Stimulated activated CD4-positive, alpha-beta T cell treated with anti-CD3 and anti-CD28 coated beads, Interleukin-4, amount 100 ng/mL, for 48 hours (primary cell): ENCODE data around the gene CHST11.

Experiments used
- DNase-seq, 2 donors: peaks; one replicate each; pipeline ENCODE4 v3.0.0-alpha.2; 2020; ENCODE audit warnings: low read depth in 2 of 2

CHST11 gene

DNA sequence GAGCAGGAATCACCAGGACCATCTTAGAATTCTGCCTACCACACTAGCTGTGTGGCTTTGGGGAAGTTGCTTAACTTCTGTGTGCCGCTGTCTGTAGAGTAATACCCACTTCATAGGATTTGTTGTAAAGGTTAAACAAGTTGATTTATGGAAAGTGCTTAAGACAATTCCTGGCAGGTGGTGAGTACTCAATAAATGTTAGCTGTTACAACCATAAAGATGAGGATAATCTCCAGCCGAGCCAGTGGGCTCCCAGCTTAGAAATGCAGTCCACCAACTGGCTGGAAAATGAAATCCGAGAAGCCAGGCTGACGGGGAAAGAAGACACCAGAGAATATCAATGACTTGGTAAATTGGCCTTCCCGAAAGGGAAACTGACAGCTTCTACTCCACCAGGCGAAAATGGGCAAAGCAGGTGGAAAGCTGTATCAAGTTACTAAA lies 173.5 kb downstream of the CHST11 start:
- DNase-seq = no peak

DNA sequence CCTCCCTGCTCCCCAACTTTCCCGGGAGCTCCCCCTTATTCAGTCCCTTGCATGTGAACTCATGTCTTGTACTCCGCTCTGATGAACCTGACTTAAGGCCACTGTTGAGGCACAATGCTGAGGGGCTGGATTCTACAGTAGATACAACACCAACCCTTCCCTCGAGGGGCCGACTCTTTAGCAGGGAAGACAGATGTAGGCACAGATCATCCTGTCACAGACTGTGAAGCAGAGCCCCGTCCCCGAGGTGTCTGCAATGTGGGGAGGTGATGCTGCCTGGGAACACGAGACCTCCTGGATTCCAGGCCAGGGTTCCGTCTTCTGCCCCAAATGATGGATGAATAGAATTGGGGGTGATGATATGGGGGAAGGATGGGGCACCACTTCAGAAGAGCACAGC lies 175.1 kb downstream of the CHST11 start:
- DNase-seq = no peak

DNA sequence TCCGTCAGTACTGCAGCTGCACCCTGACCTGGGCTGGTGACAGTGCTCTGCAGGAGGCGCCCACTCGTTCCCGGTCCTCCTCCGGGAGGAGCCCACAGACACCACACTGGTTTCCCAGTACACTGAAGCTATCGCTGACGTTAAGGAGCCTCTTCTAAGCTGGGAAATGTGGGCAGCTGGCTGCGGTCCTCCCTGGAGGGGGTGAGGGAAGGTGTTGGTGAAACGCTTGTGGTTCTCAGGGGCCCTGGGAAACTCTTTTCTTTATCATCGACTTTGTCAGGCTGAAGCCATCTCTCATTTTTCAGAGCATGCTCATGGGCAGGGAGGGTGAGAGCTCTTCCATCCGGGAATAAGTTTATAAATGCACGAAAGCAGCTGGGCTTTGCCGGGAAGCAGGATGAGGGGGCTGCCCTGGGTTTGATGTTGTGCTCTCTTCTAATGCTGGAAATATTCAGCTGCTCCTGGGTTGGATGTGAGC lies 176.0 kb downstream of the CHST11 start:
- no peak for DNase-seq

DNA sequence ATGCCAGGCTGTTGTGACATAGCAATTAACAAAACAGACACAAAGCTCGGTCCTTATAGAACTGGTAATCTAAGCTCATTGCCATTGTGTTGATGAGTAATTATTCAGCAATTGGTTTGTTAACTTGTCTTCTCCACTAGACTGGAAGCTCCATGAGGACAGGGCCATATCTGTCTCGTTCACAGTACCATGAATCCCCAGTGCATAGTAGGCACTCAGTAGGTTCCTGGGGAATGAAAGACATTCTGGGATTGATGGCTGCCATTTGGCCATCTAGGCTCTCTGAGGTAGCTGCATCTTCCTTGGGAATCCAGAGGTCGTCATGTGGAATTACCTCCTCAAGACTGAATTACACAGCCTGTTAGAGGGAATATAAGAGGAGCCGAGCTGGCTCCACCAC lies 177.3 kb downstream of the CHST11 start:
- DNase-seq = no peak

DNA sequence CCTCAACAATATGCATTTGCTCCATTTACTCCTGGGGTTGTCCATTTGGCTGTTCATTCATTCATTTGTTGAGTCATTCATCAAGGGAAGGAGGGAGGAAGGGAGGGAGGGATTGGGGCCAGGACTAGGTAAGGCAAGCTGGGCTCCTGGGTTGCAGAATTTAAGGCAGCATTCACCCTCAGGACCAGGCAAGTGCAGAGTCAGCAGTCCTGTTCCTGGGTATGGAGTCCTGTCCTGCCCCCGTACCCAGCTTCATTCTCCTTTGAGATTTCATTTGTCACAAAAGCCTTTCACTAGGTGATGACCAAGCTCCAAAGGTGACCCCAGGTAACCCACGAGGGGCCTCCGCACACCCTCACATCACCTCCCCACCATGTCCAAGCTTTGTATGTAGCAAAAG lies 178.1 kb downstream of the CHST11 start:
- no peak for DNase-seq

DNA sequence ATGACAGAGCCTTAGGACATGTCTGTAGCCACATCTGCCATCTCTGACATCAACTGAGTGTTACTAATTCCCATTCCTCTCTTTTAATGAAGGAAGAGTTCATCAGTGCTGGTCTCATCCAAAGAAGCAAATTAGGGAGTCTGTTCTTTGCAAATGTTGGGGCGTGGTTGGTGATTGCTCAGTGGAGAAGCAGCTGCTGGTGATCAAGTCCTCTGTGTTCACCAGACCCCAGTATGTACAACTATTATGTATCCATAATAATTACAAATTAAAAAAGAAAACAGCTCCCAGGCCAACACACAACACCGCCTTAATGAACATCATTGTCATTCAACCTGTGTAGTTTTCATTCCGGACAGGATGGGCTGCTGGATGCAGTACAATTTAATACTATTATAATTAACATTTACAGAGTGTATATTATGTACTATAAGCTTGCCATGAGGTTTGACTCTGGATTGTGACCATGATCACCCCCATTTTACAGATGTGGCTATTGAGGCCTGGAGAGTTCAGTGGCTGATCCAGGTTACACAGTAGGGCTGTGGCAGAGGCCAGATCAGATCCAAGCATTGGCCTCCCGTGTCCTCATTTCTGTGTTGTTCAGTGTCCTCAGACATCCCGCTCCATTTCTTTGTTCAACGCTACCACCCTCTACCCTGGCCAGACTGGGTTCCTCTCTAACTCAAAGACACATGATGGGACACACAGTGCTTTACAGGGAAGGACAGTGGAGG lies 179.0 kb downstream of the CHST11 start:
- DNase-seq = no peak

DNA sequence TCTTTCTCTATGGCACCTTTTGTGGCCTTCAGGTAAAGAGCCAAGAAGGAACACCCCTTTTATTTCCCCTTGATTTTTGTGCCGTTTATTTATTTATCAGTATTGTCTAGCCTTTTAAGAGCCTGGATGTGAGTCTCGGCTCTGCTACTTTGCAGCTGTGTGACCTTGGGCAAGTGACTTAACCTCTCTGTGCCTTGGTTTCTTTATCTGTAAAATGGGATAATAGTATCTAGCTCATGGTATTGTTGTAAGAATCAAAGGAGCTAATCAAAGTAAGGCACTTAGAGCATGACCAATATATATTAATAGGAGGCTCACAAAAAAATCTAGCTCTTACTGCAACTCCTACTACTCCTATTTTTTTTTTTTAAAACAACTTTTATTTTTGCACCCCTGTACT lies 179.7 kb downstream of the CHST11 start:
- no peak for DNase-seq

DNA sequence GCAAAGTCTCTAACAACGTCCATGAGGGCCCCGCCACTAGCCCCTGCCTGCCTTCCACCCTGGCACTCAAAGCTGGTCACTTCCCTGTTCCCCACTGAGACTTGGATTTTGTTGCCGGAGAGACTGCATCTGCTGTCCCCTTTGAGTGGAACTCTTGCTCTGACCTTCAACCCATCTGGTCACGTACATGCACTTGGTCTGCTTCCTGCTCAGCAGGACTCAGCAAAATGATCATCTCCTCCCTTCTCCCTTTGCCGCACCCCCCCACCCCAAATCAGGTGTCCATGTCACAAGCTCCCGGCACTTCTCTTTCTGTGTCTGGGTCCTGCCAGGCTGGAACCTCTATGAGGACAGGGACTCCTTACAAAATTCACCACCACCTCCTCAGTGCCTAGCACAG lies 180.9 kb downstream of the CHST11 start:
- DNase-seq = no peak

DNA sequence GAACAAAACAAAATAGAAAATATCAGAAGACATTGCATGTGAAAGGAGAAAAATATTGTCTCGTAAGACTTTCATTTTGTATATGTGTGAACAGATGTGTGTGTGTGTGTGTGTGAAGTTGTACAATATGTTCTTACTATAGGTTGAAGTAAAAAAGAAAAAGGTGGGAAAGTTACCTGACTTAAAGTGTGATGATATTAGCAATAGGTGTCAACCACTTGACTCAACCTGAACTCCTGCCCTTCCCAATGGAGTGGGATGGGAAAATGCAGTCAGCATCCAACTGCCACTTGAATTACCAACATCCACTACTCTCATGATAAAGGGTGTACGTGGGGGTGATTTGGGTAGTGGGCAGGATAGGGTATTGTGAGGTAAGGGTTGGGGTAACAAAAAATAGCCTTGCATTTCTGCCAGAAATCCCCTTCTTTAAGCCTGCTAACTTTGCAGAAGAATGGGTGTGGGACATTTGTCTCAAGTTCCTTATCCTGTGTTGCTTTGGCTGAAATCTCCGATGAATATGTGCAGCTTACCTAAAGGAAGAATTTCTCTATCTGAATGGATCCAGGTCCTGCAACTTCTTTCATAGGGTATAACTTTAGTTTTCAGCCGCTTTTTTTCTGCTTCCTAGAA lies 181.6 kb downstream of the CHST11 start:
- DNase-seq = no peak

DNA sequence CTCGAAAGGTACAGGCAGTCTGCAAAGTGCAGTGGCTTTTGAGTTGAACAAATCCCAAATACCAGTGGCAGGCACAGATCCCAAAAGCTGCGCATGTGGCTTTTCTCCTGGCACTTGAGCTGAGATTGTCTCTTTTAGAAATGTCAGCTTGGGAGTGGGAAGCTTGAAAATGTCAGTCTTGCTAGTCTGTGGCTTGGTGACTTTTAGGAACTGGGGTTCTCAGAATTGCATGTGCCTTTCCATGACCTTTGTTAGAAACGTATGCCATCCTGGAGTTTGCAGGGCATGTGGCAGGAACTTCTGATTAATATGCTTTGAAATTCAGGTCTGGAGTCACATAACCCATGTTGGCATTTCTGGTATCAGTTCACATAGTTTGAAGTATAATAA lies 182.1 kb downstream of the CHST11 start:
- DNase-seq = no peak

DNA sequence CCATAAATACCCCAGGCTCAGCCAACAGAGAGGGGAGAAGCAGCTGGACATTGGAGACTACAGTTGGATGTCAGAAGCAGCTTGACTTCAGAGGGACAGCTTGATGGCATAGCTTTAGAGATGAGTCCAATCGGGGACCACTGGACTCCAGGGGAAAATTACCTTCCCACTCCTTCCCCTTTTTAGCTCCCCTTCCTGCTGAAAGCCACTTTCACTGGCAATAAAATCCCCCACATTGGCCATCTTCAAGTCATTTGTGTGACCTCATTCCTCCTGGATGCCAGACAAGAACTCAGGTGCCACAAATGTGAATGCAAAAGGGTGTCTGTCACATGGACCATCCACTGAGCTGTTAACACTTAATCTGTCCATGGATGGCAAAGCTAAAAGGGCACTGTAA lies 184.2 kb downstream of the CHST11 start:
- no peak for DNase-seq

DNA sequence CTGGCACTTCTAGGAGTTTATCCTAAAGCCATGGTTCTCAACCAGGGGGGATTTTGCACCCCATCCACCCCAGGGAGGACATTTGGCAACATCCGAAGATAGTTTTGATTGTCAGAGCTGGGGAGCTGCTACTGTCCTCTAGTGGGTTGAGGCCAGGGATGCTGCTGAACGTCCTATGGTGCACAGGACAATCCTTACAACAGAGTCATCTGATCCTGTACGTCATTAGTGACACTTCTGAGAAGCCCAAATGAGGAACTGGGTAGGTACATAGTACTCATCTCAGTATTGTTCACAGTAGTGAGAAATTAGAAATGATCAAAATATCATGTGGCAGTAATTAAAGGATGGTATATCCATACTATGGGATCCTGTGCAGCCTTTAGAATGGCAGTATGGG lies 185.1 kb downstream of the CHST11 start:
- DNase-seq = no peak

DNA sequence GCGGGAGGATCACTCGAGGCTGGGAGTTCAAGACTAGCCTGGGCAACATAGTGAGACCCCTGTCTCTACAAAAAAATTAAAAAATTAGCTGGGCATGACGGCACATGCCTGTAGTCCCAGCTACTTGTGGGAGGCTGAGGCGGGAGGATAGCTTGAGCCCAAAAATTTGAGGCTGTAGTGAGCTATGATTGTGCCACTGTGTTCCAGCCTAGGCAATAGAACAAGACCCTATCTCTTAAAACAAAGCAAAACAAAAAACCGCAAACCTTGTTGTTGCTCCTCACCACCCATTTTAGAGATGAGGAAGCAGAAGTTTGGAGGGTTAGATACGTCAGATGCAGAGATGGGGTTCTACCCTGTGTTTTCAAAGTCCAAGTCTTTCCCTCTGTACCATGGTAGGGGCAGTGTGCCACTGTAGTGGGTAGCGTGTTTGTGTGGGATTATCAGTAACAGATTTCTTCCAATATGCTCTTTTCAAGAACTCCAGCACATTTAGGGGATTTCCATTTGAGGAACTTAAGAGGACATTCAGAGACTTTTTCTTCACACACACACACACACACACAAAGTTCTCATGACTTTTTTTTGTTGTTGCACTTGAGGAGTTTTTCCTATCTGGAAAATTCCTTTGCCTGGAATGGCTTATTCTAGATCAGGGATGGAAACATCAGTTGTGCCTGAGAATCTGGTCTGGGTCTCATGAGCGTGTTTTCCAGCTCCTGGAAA lies 186.5 kb downstream of the CHST11 start:
- DNase-seq = no peak

DNA sequence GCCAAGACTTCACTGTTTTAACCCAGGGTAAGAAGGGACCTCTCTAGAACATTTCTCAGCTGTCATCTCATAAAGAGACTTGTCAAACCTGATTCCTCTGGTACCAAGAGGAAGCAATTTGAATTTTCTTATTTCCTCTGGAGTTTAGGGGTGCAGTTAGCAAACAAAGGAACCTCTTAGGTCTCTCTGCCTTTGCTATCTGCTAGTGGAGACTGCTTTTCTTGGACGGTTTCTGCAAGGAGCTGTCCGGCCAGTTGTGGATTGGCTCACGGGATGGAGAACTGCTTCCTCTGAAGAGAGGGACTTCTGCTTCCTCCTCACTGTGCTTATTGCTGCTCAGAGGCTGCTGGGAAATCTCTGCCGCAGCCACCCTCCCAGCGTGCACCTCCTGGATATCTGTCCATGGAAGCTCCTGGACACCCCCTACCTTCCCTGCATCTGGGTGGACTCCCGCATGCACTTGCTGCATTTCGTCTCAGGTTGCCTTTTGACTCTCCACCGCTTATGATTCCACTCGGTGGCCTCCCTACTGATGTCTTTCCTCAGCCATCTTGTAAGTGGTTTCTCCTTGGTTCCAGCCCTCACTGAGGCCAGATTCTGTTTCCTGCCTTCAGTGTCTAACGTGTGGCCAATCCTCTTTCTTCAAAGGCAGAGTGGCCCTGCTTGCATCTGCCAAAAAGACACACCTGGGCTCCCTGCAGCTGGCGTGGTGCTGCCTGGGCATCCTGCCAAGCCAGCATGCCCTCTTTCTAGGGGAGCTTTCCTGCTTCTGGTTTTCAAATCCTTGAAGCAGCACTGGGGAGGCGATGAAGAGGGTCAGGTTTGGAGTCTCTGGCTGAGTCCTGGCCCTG lies 187.3 kb downstream of the CHST11 start:
- no peak for DNase-seq

DNA sequence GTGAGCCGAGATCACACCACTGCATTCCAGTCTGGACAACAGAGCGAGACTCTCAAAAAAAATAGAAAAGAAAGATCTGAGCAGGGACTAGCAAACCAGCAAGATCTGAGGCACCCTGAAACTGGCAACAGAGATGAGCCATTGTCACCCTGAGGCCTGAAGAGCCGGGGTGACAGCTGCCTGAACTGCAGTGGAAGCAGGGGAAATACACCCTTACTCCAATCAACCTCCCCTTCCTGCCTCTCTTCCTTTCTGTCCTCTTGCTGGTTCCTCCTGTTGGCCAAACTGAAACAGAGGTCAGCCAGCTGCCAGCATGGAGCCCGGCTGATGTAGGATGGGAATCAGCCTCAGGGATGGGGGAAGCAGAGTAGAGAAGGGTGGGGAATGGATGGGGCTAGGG lies 192.0 kb downstream of the CHST11 start:
- DNase-seq = no peak

DNA sequence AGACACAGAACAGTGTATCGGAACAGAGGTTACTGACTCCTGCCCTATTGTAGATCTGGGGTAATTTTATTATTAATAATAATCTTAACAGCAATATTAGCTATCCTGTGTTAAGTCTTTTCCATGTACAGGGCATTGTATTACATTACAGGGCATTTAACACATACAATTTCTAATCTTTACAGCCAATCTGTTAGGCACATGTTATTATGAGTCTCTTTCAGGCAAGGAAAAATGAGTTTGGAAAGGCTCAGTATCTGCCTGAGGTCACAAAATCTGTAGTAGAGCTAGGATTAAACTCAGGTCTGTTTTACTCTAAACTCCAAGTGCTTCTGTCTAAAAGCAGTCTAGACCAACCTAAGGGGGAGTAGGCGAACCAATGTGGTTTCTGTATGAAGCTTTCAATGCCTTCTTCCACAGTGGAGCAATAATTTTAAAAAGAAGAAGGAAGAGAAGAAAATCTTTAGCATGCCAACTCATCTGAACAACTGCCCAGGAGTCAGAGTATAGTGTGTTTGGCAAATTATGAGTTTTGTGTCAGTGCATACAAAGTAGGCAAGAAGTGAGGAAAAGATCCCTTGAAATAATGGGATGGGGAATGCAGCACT lies 192.6 kb downstream of the CHST11 start:
- no peak for DNase-seq

DNA sequence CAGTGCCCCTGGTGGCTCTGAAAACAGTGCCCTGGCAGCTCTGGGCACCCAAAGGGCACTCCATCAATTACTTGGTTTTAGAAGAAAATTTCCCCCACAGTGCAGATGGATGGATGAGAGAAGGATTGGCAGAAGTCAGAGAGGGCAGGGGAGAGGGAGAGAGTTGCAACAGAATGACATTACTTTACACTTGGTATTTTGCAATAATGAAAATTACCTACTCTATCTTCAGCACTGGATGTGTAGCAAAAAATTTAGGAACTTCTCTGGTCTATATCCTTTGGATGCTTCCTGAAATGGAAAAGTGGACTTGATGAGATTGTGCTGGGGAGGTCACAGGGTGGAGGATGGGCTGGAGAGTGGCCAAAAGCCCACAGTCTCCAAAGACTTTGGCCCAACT lies 193.2 kb downstream of the CHST11 start:
- no peak for DNase-seq

DNA sequence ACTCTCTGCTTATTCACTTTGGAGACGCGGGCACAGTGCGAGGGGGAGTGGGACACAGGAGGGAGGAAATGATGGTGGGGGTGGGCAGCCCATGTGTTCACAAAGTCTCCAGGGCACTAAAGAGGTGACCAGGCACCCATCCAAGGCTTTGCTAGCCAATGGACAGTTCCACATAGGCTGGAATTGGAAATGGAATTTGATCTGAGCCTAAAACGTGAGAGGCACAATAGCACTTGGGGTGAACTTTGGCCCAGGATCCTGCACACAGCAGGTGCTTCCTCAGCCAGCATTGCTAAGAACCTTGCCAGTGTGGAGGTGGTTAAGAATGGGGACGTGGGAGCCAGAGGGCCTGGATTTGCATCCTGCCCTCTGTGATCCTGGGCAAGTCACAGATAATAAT lies 193.8 kb downstream of the CHST11 start:
- DNase-seq = no peak

DNA sequence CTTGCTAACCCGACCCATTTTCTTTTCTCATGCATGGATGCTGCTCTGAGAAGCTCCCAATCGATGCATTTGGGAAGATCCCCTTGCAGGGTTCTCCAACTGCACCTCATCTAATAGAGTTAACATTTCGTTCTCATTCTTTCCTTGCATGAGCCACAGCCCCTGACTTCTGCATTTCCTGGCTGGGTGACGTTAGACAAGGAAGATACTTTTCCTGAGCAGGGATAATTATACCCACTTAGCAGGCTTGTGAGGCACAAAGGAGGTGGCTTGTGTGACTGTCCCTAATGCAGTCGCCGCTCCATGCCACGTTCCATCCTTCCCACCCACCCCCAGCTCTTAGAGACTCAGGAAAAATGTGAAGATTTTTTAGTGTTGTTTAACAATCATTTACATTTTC lies 195.1 kb downstream of the CHST11 start:
- no peak for DNase-seq

DNA sequence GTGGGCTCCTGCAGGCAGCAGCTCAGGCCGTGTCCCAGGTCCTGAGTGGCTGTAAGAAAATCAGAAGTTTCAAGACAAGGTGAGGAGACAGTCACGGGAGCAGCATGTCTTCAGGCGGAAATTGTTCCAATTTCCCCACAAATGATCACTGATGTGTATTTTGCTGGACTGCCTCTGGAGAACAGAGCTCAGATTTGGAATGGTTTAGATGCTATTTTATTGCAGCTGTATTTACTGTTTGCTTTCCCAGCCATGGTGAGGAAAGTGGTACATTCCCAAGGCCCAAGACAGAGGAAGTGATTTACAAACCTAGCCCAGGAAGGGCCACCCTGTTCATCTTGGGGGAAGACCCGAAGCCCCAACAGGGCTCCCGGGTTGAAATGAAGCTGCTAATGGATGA lies 195.6 kb downstream of the CHST11 start:
- DNase-seq = no peak

DNA sequence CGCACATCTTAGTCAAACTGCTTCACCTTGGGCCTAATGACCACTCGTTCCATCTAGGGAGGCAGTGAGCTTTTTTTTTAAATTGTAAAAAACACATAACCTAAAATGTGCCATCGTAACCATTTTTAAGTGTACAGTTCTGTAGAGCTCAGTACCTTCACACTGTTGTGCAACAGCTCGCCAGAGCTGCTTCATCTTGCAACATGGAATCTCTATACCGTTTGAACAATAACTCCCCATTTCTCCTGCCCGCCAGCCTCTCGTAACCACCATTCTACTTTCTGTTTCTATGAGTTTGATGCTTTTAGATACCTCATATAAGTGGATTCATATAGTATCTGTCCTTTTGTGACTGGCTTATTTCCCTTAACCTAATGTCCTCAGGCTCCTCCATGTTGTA lies 196.2 kb downstream of the CHST11 start:
- DNase-seq = no peak
